ENCODE data around the gene PNP. TPM values are rescaled to one million over a fixed set of nuclear protein-coding genes. Genes with fewer than 3 reads are reported as not detected.

The PNP gene
- total RNA-seq: 5.6 TPM

DNA sequence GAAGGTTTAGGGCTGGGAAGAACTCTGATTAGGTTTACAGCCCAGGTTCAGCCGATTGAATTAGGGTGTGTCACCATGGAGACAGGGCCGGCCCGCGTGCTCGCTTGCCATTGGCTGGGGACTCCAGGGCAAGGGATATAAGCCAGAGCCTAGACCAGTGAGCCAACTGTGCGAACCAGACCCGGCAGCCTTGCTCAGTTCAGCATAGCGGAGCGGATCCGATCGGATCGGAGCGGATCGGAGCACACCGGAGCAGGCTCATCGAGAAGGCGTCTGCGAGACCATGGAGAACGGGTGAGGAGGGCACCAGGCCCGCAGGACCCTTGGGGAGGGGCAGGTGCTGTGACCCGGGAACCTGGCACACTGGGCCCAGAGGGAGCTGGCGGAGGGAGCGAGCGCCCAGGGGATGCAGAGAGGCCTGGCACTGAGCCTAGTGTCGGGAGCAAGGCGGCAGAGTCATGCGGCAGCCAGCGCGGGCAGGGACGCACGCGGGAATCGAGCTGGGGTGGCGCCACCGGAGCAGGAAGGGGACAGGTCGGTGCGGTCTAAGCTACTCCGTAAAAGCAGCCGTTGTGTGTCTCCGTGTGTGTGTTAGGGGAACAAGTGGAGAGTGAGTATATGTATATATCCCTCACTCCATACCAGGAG lies at the start of gene PNP:
Gene PNP, plus strand, starts transcription at position 165 of the 648 bp plus-strand sequence. Its CDS starts 119 bp downstream, at position 284.

DNA sequence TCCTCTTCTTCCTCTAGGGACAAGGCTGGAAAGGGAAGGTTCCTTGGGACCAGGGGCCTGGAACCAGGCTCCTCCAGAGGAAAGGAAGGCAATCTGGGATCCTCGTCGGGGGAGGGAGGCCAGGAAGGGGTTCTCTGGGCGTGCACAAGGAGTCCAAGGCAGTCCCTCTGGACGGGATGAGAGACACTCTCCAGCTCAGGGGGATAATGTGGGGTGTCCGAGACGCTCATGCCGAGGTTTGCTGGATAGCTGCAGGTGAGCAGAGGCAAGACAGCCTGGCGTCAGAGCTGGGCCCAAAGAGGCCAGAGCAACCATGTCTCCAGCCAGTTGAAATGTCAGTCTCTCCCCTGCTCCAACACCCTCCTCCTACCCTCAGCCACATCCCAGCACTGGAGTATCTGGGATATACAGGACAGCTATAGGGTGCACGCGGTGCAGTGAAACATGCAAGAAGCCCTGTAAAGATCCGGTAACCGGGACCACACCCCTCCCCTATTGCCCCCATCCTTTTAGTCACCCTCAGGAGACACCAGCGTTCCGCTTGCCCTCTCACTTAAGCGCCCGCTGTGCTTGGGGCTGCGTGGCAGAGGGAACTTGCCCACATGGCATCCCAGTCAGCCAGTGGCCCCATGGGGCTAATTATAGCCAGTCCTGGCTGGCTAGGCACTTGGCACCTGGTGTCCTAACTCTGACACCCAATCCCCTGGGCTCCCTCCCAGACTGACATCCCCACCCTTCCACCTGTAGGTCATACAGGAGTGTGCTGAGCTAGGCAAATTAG lies 33.4 kb upstream of the PNP start, which contains the start of gene KLHL33:
Gene KLHL33, minus strand, starts transcription at position 585 of the 781 bp plus-strand sequence. Its CDS starts 355 bp downstream, at position 230.

DNA sequence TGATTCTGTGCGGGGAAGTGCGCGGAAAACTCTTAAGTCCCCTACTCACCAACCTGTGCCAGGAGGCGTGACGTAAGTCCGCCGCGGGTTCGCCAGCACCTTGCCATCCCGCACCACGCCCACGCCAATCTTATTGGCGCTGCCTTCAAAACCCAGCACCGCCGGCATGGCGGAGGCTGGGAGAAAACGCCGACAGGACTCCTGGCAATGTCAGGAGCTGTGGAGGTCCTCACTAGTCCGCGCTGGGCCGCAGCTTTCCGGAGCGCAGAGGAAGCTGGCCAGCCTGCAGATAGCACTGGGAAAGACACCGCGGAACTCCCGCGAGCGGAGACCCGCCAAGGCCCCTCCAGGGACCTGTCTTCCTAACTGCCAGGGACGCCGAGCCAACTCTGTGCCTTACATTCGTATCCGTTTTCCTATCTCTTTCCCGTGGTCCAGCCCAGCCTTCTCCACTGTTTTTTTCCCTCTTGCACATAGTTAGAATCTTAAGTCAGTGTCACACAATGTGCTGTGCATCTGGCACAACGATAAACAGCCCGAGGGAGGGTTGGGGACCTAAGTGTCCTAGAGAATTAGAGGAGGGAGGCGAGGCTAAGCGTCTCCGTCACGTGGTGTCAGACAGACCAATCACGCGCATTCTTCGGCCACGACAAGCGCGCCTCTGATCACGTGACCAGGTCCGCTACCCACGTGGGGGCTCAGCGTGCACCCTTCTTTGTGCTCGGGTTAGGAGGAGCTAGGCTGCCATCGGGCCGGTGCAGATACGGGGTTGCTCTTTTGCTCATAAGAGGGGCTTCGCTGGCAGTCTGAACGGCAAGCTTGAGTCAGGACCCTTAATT lies 14.5 kb upstream of the PNP start, which contains the start of the genes APEX1 and OSGEP:
Gene APEX1, plus strand, starts transcription at position 711 of the 839 bp plus-strand sequence. CDS start 420 bp downstream, outside the sequence.
Gene OSGEP, minus strand, starts transcription at position 297 of the 839 bp plus-strand sequence. Its CDS starts 129 bp downstream, at position 168.

DNA sequence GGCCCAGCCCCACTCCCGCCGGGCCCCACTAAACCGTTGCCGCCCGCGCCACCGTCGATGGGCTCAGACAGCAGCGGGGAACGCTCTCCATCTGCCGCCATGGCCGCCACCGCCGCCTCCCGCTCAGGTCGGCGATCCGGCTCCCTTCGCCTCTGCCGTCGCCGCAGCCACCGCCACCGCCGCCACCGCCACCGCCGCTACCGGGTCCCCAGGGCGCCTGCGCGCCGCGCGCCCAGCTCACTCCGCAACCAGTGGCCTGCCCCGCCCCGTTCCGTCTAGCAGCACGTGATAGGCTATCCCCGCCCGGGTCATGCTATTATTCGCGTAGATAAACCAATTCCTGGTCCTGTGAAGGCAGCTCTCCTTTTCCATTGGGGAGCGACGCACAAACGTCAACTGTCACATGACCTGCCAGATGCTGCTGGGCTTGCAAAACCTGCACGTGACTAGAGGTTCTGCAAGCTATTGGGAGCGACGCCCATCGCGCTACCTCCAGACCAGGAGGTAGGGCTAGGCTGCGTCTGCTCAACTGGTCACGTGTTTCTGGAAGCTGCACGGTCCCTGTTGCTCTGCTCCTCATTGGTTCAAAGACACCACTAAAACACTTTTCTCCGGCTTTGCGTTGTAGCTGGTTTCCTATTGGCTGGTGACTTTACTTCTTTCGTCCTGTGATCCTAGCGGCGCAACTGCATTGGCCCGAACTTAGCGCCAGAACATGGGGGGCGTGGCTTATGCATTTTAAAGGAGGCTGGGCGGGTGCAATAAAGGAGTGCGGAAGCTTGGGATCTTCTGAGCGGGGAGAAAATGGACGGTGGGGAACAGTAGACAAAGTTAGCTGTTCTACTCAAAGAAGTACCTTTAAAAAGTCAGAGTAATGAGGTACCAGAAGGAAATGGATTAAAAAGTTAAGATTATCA lies 7.7 kb upstream of the PNP start, which contains the start of gene PIP4P1:
Gene PIP4P1, minus strand, starts transcription at position 210 of the 917 bp plus-strand sequence. Its CDS starts 109 bp downstream, at position 101.

Other genes starting within 250 kb of the PNP start
- gene OR11H6, start 245.7 kb upstream of the PNP start, total RNA-seq: not detected
- gene OR11H7, start 240.4 kb upstream of the PNP start, total RNA-seq: not detected
- gene OR11H4, start 230.1 kb upstream of the PNP start, total RNA-seq: not detected
- gene TTC5, start 163.5 kb upstream of the PNP start, total RNA-seq: 47.3 TPM
- gene CCNB1IP1, start 136.1 kb upstream of the PNP start, total RNA-seq: 63.5 TPM
- gene PARP2, start 125.8 kb upstream of the PNP start, total RNA-seq: 30.4 TPM
- gene TEP1, start 55.9 kb upstream of the PNP start, total RNA-seq: 12.2 TPM
- under 0.01 TPM for gene KLHL33, start 33.2 kb upstream of the PNP start, total RNA-seq
- gene OSGEP, start 14.6 kb upstream of the PNP start, total RNA-seq: 70.7 TPM
- 57.0 TPM for gene APEX1, start 14.2 kb upstream of the PNP start, total RNA-seq
- 31.3 TPM for gene PIP4P1, start 8.0 kb upstream of the PNP start, total RNA-seq
- not detected for gene RNASE10, start 36.1 kb downstream of the PNP start, total RNA-seq
- gene RNASE9, start 91.6 kb downstream of the PNP start, total RNA-seq: not detected
- not detected for gene RNASE11, start 118.6 kb downstream of the PNP start, total RNA-seq
- gene RNASE12, start 122.0 kb downstream of the PNP start, total RNA-seq: not detected
- not detected for gene OR6S1, start 172.3 kb downstream of the PNP start, total RNA-seq
- 2.2 TPM for gene RNASE4, start 215.2 kb downstream of the PNP start, total RNA-seq
- 2.2 TPM for gene ANG, start 219.4 kb downstream of the PNP start, total RNA-seq